SK-N-SH treated with all-trans-retinoic acid at 6 μM for 48 hours (cell line): ENCODE data around the gene SPACDR.

Source experiments
- CSDC2 ChIP-seq: fragments of 250-450 bp; sonication (Bioruptor Pico); IDR thresholded peaks from 2 replicates; pipeline ENCODE4 v1.5.0; 2020; ENCODE audit warnings: mild to moderate bottlenecking, moderate library complexity
- TOX ChIP-seq: fragments of 250-450 bp; sonication (Bioruptor Pico); IDR thresholded peaks from 2 replicates; pipeline ENCODE4 v1.8.0; 2021; ENCODE audit warnings: mild to moderate bottlenecking, moderate library complexity, borderline replicate concordance
- TSHZ2 ChIP-seq: fragments of 250-450 bp; sonication (Bioruptor Pico); IDR thresholded peaks from 2 replicates; pipeline ENCODE4 v1.5.0; 2020; ENCODE audit warnings: mild to moderate bottlenecking, moderate library complexity
- ZC3H10 ChIP-seq: fragments of 250-450 bp; sonication (Bioruptor Pico); IDR thresholded peaks from 2 replicates; pipeline ENCODE4 v1.5.1; 2021; ENCODE audit warnings: mild to moderate bottlenecking, moderate library complexity
- TF ChIP-seq, protein P1 (sequence below): fragments of 250-450 bp; sonication (Bioruptor Pico); IDR thresholded peaks from 2 replicates; pipeline ENCODE4 v1.5.1; 2020; ENCODE audit warnings: low read depth, mild to moderate bottlenecking, moderate library complexity
- TF ChIP-seq, protein P2 (sequence below): fragments of 250-450 bp; sonication (Bioruptor Pico); IDR thresholded peaks from 2 replicates; pipeline ENCODE4 v1.8.0; 2020; ENCODE audit warnings: mild to moderate bottlenecking, moderate library complexity, borderline replicate concordance

GRCh38 chr7:100471021-100471420 is 7.0 kb upstream of the SPACDR start:
- TF ChIP-seq, protein P1, sequence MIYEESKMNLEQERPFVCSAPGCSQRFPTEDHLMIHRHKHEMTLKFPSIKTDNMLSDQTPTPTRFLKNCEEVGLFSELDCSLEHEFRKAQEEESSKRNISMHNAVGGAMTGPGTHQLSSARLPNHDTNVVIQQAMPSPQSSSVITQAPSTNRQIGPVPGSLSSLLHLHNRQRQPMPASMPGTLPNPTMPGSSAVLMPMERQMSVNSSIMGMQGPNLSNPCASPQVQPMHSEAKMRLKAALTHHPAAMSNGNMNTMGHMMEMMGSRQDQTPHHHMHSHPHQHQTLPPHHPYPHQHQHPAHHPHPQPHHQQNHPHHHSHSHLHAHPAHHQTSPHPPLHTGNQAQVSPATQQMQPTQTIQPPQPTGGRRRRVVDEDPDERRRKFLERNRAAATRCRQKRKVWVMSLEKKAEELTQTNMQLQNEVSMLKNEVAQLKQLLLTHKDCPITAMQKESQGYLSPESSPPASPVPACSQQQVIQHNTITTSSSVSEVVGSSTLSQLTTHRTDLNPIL (CRISPR knock-in tag): no peak
- TF ChIP-seq CSDC2 (CRISPR knock-in tag) (no peak), TOX (CRISPR knock-in tag) (no peak), TSHZ2 (CRISPR knock-in tag) (no peak), ZC3H10 (no peak)
- TF ChIP-seq, protein P2, sequence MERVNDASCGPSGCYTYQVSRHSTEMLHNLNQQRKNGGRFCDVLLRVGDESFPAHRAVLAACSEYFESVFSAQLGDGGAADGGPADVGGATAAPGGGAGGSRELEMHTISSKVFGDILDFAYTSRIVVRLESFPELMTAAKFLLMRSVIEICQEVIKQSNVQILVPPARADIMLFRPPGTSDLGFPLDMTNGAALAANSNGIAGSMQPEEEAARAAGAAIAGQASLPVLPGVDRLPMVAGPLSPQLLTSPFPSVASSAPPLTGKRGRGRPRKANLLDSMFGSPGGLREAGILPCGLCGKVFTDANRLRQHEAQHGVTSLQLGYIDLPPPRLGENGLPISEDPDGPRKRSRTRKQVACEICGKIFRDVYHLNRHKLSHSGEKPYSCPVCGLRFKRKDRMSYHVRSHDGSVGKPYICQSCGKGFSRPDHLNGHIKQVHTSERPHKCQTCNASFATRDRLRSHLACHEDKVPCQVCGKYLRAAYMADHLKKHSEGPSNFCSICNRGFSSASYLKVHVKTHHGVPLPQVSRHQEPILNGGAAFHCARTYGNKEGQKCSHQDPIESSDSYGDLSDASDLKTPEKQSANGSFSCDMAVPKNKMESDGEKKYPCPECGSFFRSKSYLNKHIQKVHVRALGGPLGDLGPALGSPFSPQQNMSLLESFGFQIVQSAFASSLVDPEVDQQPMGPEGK (CRISPR knock-in tag): no peak
